Liver (tissue), 9 donors: ENCODE data around the gene NKIRAS1. TPM values are rescaled to one million over a fixed set of nuclear protein-coding genes. Genes with fewer than 3 reads are reported as not detected.

Source experiments
- DNase-seq: peaks from one replicate; pipeline ENCODE4 v3.0.0-alpha.2; 2017; ENCODE audit warnings: low spot score
- H3K27ac ChIP-seq, 2 donors: one replicate each; pipeline ENCODE4 v1.7.0; 2013; ENCODE audit warnings: inconsistent platforms in 2 of 2, low read length in 2 of 2, control low read depth in 1 of 2, low read depth in 1 of 2, mild to moderate bottlenecking in 1 of 2
- H3K27me3 ChIP-seq, 4 donors: one replicate each; pipeline versions ENCODE4 v1.6.1 to v1.7.0; 2013; ENCODE audit warnings: low read length in 3 of 4, inconsistent platforms in 1 of 4, mild to moderate bottlenecking in 1 of 4, moderate library complexity in 1 of 4; ENCODE audit not compliant: control insufficient read depth in 4 of 4, insufficient read depth in 4 of 4
- H3K36me3 ChIP-seq, 4 donors: one replicate each; pipeline versions ENCODE4 v1.6.1 to v1.7.0; 2013; ENCODE audit warnings: low read length in 3 of 4, mild to moderate bottlenecking in 3 of 4, low read depth in 1 of 4, moderate library complexity in 1 of 4; ENCODE audit not compliant: control insufficient read depth in 4 of 4, insufficient read depth in 3 of 4
- H3K4me1 ChIP-seq, 4 donors: one replicate each; pipeline versions ENCODE4 v1.6.1 to v1.7.0; 2013; ENCODE audit warnings: low read length in 3 of 4, mild to moderate bottlenecking in 3 of 4, moderate library complexity in 1 of 4; ENCODE audit not compliant: control insufficient read depth in 4 of 4, insufficient read depth in 4 of 4
- H3K4me3 ChIP-seq, 3 donors: one replicate each; pipeline versions ENCODE4 v1.6.1 to v1.7.0; 2013; ENCODE audit warnings: low read length in 3 of 3, control low read depth in 1 of 3, low read depth in 1 of 3, mild to moderate bottlenecking in 1 of 3
- H3K9ac ChIP-seq, 2 donors: one replicate each; pipeline ENCODE4 v1.7.0; 2013; ENCODE audit warnings: low read length in 2 of 2, mild to moderate bottlenecking in 2 of 2, moderate library complexity in 2 of 2, control low read depth in 1 of 2, low read depth in 1 of 2
- H3K9me3 ChIP-seq, 4 donors: one replicate each; pipeline versions ENCODE4 v1.6.1 to v1.7.0; 2013; ENCODE audit warnings: low read length in 3 of 4; ENCODE audit not compliant: control insufficient read depth in 4 of 4
- ATF3 ChIP-seq: IDR thresholded peaks from 2 replicates; pipeline ENCODE4 v1.6.1; 2016; ENCODE audit warnings: antibody characterized with exemption
- CTCF ChIP-seq: fragments of 150-350 bp; IDR thresholded peaks from 2 replicates; pipeline ENCODE4 v1.5.1; 2017; ENCODE audit warnings: improper control_type of control experiment, low read depth, low read length; ENCODE audit not compliant: missing input control
- EGR1 ChIP-seq, 2 donors: IDR thresholded peaks; 2 replicates each; pipeline ENCODE4 v1.6.1; 2016 to 2018; ENCODE audit warnings: antibody characterized with exemption in 2 of 2, low read depth in 2 of 2
- FOXA1 ChIP-seq: IDR thresholded peaks from 2 replicates; pipeline ENCODE4 v1.6.1; 2016; ENCODE audit warnings: antibody characterized with exemption
- FOXA2 ChIP-seq: IDR thresholded peaks from 2 replicates; pipeline ENCODE4 v1.6.1; 2016; ENCODE audit warnings: antibody characterized with exemption
- GABPA ChIP-seq, 2 donors: IDR thresholded peaks in 1 of 2; conservative IDR thresholded peaks in 1 of 2; 2 replicates each; pipeline ENCODE4 v1.6.1; 2016; ENCODE audit warnings: antibody characterized with exemption in 2 of 2, mild to moderate bottlenecking in 1 of 2, moderate library complexity in 1 of 2
- HNF4A ChIP-seq, 2 donors: conservative IDR thresholded peaks; 2 replicates each; pipeline ENCODE4 v1.6.1; 2016; ENCODE audit warnings: antibody characterized with exemption in 2 of 2, mild to moderate bottlenecking in 2 of 2
- HNF4G ChIP-seq: IDR thresholded peaks from 2 replicates; pipeline ENCODE4 v1.6.1; 2016; ENCODE audit warnings: antibody characterized with exemption
- JUND ChIP-seq, 2 donors: IDR thresholded peaks; 2 replicates each; pipeline ENCODE4 v1.6.1; 2016; ENCODE audit warnings: antibody characterized with exemption in 2 of 2
- MAX ChIP-seq: IDR thresholded peaks from 2 replicates; pipeline ENCODE4 v1.6.1; 2016; ENCODE audit warnings: antibody characterized with exemption
- NR2F2 ChIP-seq: IDR thresholded peaks from 2 replicates; pipeline ENCODE4 v1.6.1; 2016; ENCODE audit warnings: antibody characterized with exemption
- RAD21 ChIP-seq, 2 donors: IDR thresholded peaks; 2 replicates each; pipeline ENCODE4 v1.6.1; 2016; ENCODE audit warnings: antibody characterized with exemption in 2 of 2, mild to moderate bottlenecking in 2 of 2
- REST ChIP-seq: IDR thresholded peaks from 2 replicates; pipeline ENCODE4 v1.6.1; 2016; ENCODE audit warnings: antibody characterized with exemption, mild to moderate bottlenecking
- RXRA ChIP-seq, 2 donors: IDR thresholded peaks; 2 replicates each; pipeline ENCODE4 v1.6.1; 2017 to 2018; ENCODE audit warnings: antibody characterized with exemption in 2 of 2, mild to moderate bottlenecking in 1 of 2
- SP1 ChIP-seq: IDR thresholded peaks from 2 replicates; pipeline ENCODE4 v1.6.1; 2018; ENCODE audit warnings: antibody characterized with exemption, mild to moderate bottlenecking
- TAF1 ChIP-seq: conservative IDR thresholded peaks from 2 replicates; pipeline ENCODE4 v1.6.1; 2016; ENCODE audit warnings: antibody characterized with exemption, mild to moderate bottlenecking
- YY1 ChIP-seq: IDR thresholded peaks from 2 replicates; pipeline ENCODE4 v1.6.1; 2016; ENCODE audit warnings: antibody characterized with exemption, mild to moderate bottlenecking
- ZBTB33 ChIP-seq: IDR thresholded peaks from 2 replicates; pipeline ENCODE4 v1.6.1; 2016; ENCODE audit warnings: antibody characterized with exemption
- WGBS: extraction: QIAGEN DNeasy Blood & Tissue Kit; methylation state at CpG from one replicate; pipeline ENCODE4 v1.1.7; 2013; 5-methylcytosine and 5-hydroxymethylcytosine counted together
- polyA plus RNA-seq, 2 donors: library from polyadenylated mRNA; stranded (reverse) in 1 of 2; unstranded in 1 of 2; fragments of 200-250 nt in 1 of 2; fragments of >200 nt in 1 of 2; fragmentation: Nextera tagmentation in 1 of 2; extraction: Ambion mirVana in 1 of 2; gene quantifications; one replicate each; pipeline versions ENCODE4 v1.2.1 to v1.2.3, GENCODE V29; 2013 to 2015
- total RNA-seq, 2 donors: library from RNA; depleted of rRNA; stranded (reverse); fragments of >200 nt; gene quantifications; one replicate each; pipeline ENCODE4 v1.2.3, GENCODE V29; 2014
- donor health status: healthy.
- donor health status: healthy.
- donor health status: healthy.
- donor health status: healthy.
- donor health status: healthy.

NKIRAS1 gene
- total and polyA plus RNA-seq, 4 donors: 4.6 to 12.6 (median 8.4) TPM

- Histone ChIP-seq H3K9ac (no peak overlapping the region), H3K4me1 (peaks cover 3 to 12% (median 5%) of the 10 kb centered on the region in 4 donors), H3K27ac (no peak overlapping the region), H3K9me3 (no peaks in the 10 kb centered on the region), H3K36me3 (peaks cover 0 to 16% (median 10%) of the 10 kb centered on the region in 4 donors), H3K4me3 (no peak overlapping the region), H3K27me3 (no peaks in the 10 kb centered on the region)
- DNase-seq: no peak
- WGBS: 62% methylated on average over 2 of the region's 2 CpGs
- TF ChIP-seq HNF4A (conservative IDR thresholded peaks at IDR 0.05) (no peak), SP1 (no peak), EGR1 (IDR thresholded peaks at IDR 0.05; ENCODE audit: low read depth in 2 of 2) (no peak), ZBTB33 (no peak), JUND (IDR thresholded peaks at IDR 0.05) (no peak), HNF4G (no peak), CTCF (no peak), FOXA2 (no peak), NR2F2 (no peak), FOXA1 (no peak), RAD21 (IDR thresholded peaks at IDR 0.05) (no peak), GABPA (IDR thresholded peaks at IDR 0.05 in 1 of 2, conservative IDR thresholded peaks at IDR 0.05 in 1 of 2) (no peak), TAF1 (no peak), REST (no peak), MAX (no peak), ATF3 (no peak), YY1 (no peak), RXRA (IDR thresholded peaks at IDR 0.05) (no peak)
These were observed 27.4 kb downstream of the NKIRAS1 start for GRCh38 chr3:23889386-23889785.
